Measurements from ENCODE around the gene KCTD2.

The KCTD2 gene

GRCh38 chr17:75078284-75079022 lies 31.4 kb downstream of the KCTD2 start:
- no peak for DNase-seq

GRCh38 chr17:75079023-75079373 lies 32.0 kb downstream of the KCTD2 start:
- no peak for DNase-seq

- DNase-seq: no peak
These were observed 34.9 kb downstream of the KCTD2 start for GRCh38 chr17:75081611-75082540.

GRCh38 chr17:75082683-75083082 lies 35.7 kb downstream of the KCTD2 start:
- DNase-seq: no peak

GRCh38 chr17:75084039-75084660 lies 37.1 kb downstream of the KCTD2 start:
- DNase-seq: no peak

GRCh38 chr17:75086496-75087181 lies 39.6 kb downstream of the KCTD2 start:
- DNase-seq: no peak

GRCh38 chr17:75087182-75087557 lies 40.1 kb downstream of the KCTD2 start:
- no peak for DNase-seq

GRCh38 chr17:75087558-75088453 lies 40.8 kb downstream of the KCTD2 start, which contains the start of gene SLC16A5:
SLC16A5 (plus strand) TSS chr17:75087954; CDS start chr17:75093637, 5,683 bp downstream.
- no peak for DNase-seq

GRCh38 chr17:75088465-75089417 lies 41.7 kb downstream of the KCTD2 start:
- DNase-seq: no peak

GRCh38 chr17:75090871-75091854 lies 44.1 kb downstream of the KCTD2 start:
- DNase-seq: no peak

- no peak for DNase-seq
These were observed 44.9 kb downstream of the KCTD2 start for GRCh38 chr17:75091855-75092327.

GRCh38 chr17:75093548-75094158 lies 46.6 kb downstream of the KCTD2 start:
- no peak for DNase-seq

GRCh38 chr17:75094871-75095399 lies 47.9 kb downstream of the KCTD2 start:
- DNase-seq: no peak

GRCh38 chr17:75096082-75096625 lies 49.1 kb downstream of the KCTD2 start:
- no peak for DNase-seq

- no peak for DNase-seq
These were observed 50.8 kb downstream of the KCTD2 start for GRCh38 chr17:75097865-75098264.

GRCh38 chr17:75098861-75099260 lies 51.8 kb downstream of the KCTD2 start:
- DNase-seq: no peak

- DNase-seq: no peak
These were observed 53.0 kb downstream of the KCTD2 start for GRCh38 chr17:75099881-75100595.

Measured in SIG-M5 (cell line).